Progenitor cell of endocrine pancreas (in vitro differentiated cells): Measurements from ENCODE around the gene IGSF23. TPM values are rescaled to one million over a fixed set of nuclear protein-coding genes. Genes with fewer than 3 reads are reported as not detected.
A peak's percentile ranks its signal among the peaks of the same experiment; 100 is the strongest.

Source experiments
- DNase-seq: peaks from one replicate; pipeline ENCODE4 v3.0.0; 2021; ENCODE audit warnings: low spot score; ENCODE audit not compliant: unreplicated experiment
- H3K27ac Mint-ChIP-seq: 2 replicates; pipeline ENCODE4 v1.8.0; 2021; ENCODE audit warnings: mild to moderate bottlenecking, moderate library complexity, mixed read lengths
- H3K27me3 Mint-ChIP-seq: 2 replicates; pipeline ENCODE4 v1.8.0; 2021; ENCODE audit warnings: mixed read lengths
- H3K36me3 Mint-ChIP-seq: 2 replicates; pipeline ENCODE4 v1.8.0; 2022; ENCODE audit warnings: mixed read lengths; ENCODE audit not compliant: insufficient read depth
- H3K4me1 Mint-ChIP-seq: 2 replicates; pipeline ENCODE4 v1.8.0; 2021; ENCODE audit warnings: low read depth, mixed read lengths
- H3K4me3 Mint-ChIP-seq: 2 replicates; pipeline ENCODE4 v1.8.0; 2021; ENCODE audit warnings: low read depth, mild to moderate bottlenecking, moderate library complexity, mixed read lengths
- H3K9me3 Mint-ChIP-seq: 2 replicates; pipeline ENCODE4 v1.8.0; 2021; ENCODE audit warnings: low read depth, mixed read lengths
- CTCF ChIP-seq: fragments of 200-600 bp; sonication (generic); IDR thresholded peaks from one replicate; pipeline ENCODE4 v1.5.0; 2021; ENCODE audit warnings: antibody characterized with exemption, mild to moderate bottlenecking; ENCODE audit not compliant: unreplicated experiment
- long read RNA-seq: library from polyadenylated mRNA; unstranded; transcript quantifications from one replicate; pipeline ENCODE4 v2.0.0, GENCODE V29; 2020
- total RNA-seq: library from RNA; stranded (reverse); gene quantifications from 2 replicates; pipeline ENCODE4 v1.2.1, GENCODE V29; 2021

IGSF23 gene
- 0.67 and 1.7 TPM in 2 replicates for total RNA-seq
- long read RNA-seq, partial matches to known transcripts: 0 of 2 reads
- long read RNA-seq, other reads (novel, unspliced or antisense): 2 of 2 reads

- no peaks in the 10 kb centered on the region for H3K36me3 Mint-ChIP-seq
- TF ChIP-seq CTCF: no peak
- no peaks in the 10 kb centered on the region for H3K9me3 Mint-ChIP-seq
- H3K4me1 Mint-ChIP-seq: peaks cover 34% of the 10 kb centered on the region
- peak within 1 kb of the TSS; percentile 76 for H3K27ac Mint-ChIP-seq
- H3K27me3 Mint-ChIP-seq: no peaks in the 10 kb centered on the region
- no peak for DNase-seq
- no peak within 1 kb of the TSS for H3K4me3 Mint-ChIP-seq
These were observed at the start of gene IGSF23 for GRCh38 chr19:44613295-44614178. Gene IGSF23 (plus strand): TSS chr19:44613563. CDS start chr19:44613646, 83 bp downstream.

- no peak for TF ChIP-seq CTCF
- H3K4me1 Mint-ChIP-seq: peaks cover 6% of the 10 kb centered on the region
- H3K27ac Mint-ChIP-seq: no peak overlapping the region
- H3K9me3 Mint-ChIP-seq: no peaks in the 10 kb centered on the region
- H3K36me3 Mint-ChIP-seq: no peaks in the 10 kb centered on the region
- no peak for DNase-seq
- peaks cover 20% of the 10 kb centered on the region for H3K27me3 Mint-ChIP-seq
- no peak overlapping the region for H3K4me3 Mint-ChIP-seq
These were observed 46.4 kb upstream of the IGSF23 start for GRCh38 chr19:44566984-44567383.

GRCh38 chr19:44567745-44568144 lies 45.6 kb upstream of the IGSF23 start:
- Mint-ChIP-seq H3K4me1 (peaks cover 12% of the 10 kb centered on the region), H3K27me3 (peaks cover 20% of the 10 kb centered on the region), H3K27ac (no peak overlapping the region), H3K36me3 (no peaks in the 10 kb centered on the region), H3K4me3 (no peak overlapping the region), H3K9me3 (no peaks in the 10 kb centered on the region)
- DNase-seq: no peak
- no peak for TF ChIP-seq CTCF

GRCh38 chr19:44570603-44570983 lies 42.8 kb upstream of the IGSF23 start:
- no peak overlapping the region for H3K4me3 Mint-ChIP-seq
- H3K36me3 Mint-ChIP-seq: peaks cover 1% of the 10 kb centered on the region

More at GRCh38 chr19:44570603-44570983, 42.8 kb upstream of the IGSF23 start:
- Mint-ChIP-seq H3K4me1 (peaks cover 25% of the 10 kb centered on the region), H3K27ac (no peak overlapping the region), H3K9me3 (no peaks in the 10 kb centered on the region), H3K27me3 (peaks cover 20% of the 10 kb centered on the region)
- TF ChIP-seq CTCF: no peak
- no peak for DNase-seq
